T-cell (primary cell): ENCODE data around the gene CD68. TPM values are rescaled to one million over a fixed set of nuclear protein-coding genes. Genes with fewer than 3 reads are reported as not detected.

Experiments
- ATAC-seq, 4 experiments: fragments of 200-7000 bp in 3 of 4; fragments of 150-1000 bp in 1 of 4; cut with Tn5 transposase; replicated peaks in 1 of 4; 1 replicate in 3 of 4; 2 replicates in 1 of 4; pipeline ENCODE4 v1.10.0; 2021; ENCODE audit warnings: moderate library complexity in 3 of 4, mild to moderate bottlenecking in 2 of 4, moderate number of reproducible peaks in 1 of 4
- CTCF ChIA-PET, 2 donors: fragments of 300-600 bp; sonication (Branson Sonifier 250); formaldehyde crosslinking; loops; one replicate each; lab custom pipeline; 2022; ENCODE audit warnings: antibody characterized with exemption in 2 of 2; lab: Charles Lee
- POLR2A ChIA-PET, 2 donors: fragments of 300-600 bp; sonication (Branson Sonifier 250); formaldehyde crosslinking; loops; one replicate each; lab custom pipeline; 2022; ENCODE audit warnings: antibody characterized with exemption in 2 of 2; lab: Charles Lee
- DNase-seq, 35 experiments: peaks; one replicate each; pipeline versions ENCODE4 v3.0.0 to v3.0.0-alpha.2; 2013 to 2023
- H3K27ac ChIP-seq: one replicate; pipeline ENCODE4 v1.5.1; 2013; ENCODE audit warnings: low read length
- H3K27me3 ChIP-seq, 2 experiments: replicated peaks in 1 of 2; 1 replicate in 1 of 2; 2 replicates in 1 of 2; pipeline versions ENCODE4 v1.6.1 to v1.7.0; 2013; ENCODE audit warnings: low read length in 1 of 2, mixed read lengths in 1 of 2; ENCODE audit not compliant: control insufficient read depth in 2 of 2, insufficient read depth in 2 of 2; ENCODE audit errors: extremely low read depth in 1 of 2
- H3K36me3 ChIP-seq, 2 donors: 1 replicate in 1 of 2; 2 replicates in 1 of 2; pipeline versions ENCODE4 v1.6.1 to v1.7.0; 2013; ENCODE audit warnings: low read length in 1 of 2; ENCODE audit not compliant: control insufficient read depth in 2 of 2, insufficient read depth in 1 of 2; ENCODE audit errors: extremely low read depth in 1 of 2
- H3K4me1 ChIP-seq, 2 experiments: 1 replicate in 1 of 2; 2 replicates in 1 of 2; pipeline versions ENCODE4 v1.6.1 to v1.7.0; 2013; ENCODE audit warnings: low read length in 2 of 2, mixed read lengths in 1 of 2; ENCODE audit not compliant: insufficient read depth in 2 of 2, control insufficient read depth in 1 of 2; ENCODE audit errors: extremely low read depth in 1 of 2
- H3K4me3 ChIP-seq, 2 donors: 1 replicate in 1 of 2; 2 replicates in 1 of 2; pipeline versions ENCODE4 v1.5.1 to v1.7.0; 2013; ENCODE audit warnings: mild to moderate bottlenecking in 2 of 2, low read length in 1 of 2, moderate library complexity in 1 of 2; ENCODE audit not compliant: control insufficient read depth in 1 of 2; ENCODE audit errors: extremely low read depth in 1 of 2
- H3K9me3 ChIP-seq: 2 replicates; pipeline ENCODE4 v1.7.0; 2013
- H3K27ac Mint-ChIP-seq, 2 donors: one replicate each; pipeline ENCODE4 v1.8.0; 2020 to 2021; ENCODE audit warnings: mild to moderate bottlenecking in 2 of 2, mixed read lengths in 2 of 2
- H3K27me3 Mint-ChIP-seq, 2 donors: one replicate each; pipeline ENCODE4 v1.8.0; 2021 to 2022; ENCODE audit warnings: mixed read lengths in 2 of 2
- H3K36me3 Mint-ChIP-seq: one replicate; pipeline ENCODE4 v1.8.0; 2021; ENCODE audit warnings: mixed read lengths
- H3K4me1 Mint-ChIP-seq, 3 donors: one replicate each; pipeline ENCODE4 v1.8.0; 2020 to 2022; ENCODE audit warnings: mixed read lengths in 3 of 3, mild to moderate bottlenecking in 1 of 3
- H3K4me3 Mint-ChIP-seq, 3 donors: one replicate each; pipeline ENCODE4 v1.8.0; 2020 to 2022; ENCODE audit warnings: mild to moderate bottlenecking in 3 of 3, mixed read lengths in 3 of 3, moderate library complexity in 3 of 3
- H3K9me3 Mint-ChIP-seq, 3 donors: one replicate each; pipeline ENCODE4 v1.8.0; 2020 to 2022; ENCODE audit warnings: mixed read lengths in 3 of 3
- WGBS: methylation state at CpG from one replicate; pipeline ENCODE4 v1.1.5; 2013; ENCODE audit warnings: missing lambda C conversion rate; ENCODE audit not compliant: insufficient coverage; 5-methylcytosine and 5-hydroxymethylcytosine counted together
- total RNA-seq, 35 experiments: library from RNA in 6 of 35; stranded (reverse) in 6 of 35; fragments of 120-200 nt in 1 of 35; gene quantifications; one replicate each; pipeline versions ENCODE4 v1.2.1 to v1.2.4 and lab custom pipeline; 2013 to 2026

The CD68 gene
- total RNA-seq, 5 donors from 2014 or later (not counting 1 experiment from before 2014, with no cell fraction given): 4.4 to 7.0 (median 5.5) TPM; not detected in 2

DNA sequence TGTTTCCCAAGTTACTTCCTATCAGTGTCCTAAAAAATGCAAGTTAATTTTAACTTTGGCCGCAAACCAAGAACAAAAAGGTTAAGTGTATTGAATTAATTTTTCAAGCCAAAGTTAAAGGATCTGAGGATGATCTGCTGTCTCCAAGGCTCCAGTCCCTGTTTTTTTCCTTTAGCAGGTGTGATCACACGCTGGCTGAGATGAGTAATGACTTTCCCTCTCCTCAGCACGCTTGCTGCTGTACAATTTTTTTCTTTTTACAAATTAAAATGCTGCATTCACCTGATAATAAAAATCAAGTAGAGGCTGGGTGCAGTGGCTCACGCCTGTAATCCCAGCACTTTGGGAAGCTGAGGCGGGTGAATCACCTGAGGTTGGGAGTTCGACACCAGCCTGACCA is 34.5 kb upstream of the CD68 start:
- no peak overlapping the region for H3K27ac ChIP-seq
- CTCF ChIA-PET: no interaction called here
- H3K4me1 Mint-ChIP-seq: peaks cover 13 to 22% (median 17%) of the 10 kb centered on the region in 3 donors

DNA sequence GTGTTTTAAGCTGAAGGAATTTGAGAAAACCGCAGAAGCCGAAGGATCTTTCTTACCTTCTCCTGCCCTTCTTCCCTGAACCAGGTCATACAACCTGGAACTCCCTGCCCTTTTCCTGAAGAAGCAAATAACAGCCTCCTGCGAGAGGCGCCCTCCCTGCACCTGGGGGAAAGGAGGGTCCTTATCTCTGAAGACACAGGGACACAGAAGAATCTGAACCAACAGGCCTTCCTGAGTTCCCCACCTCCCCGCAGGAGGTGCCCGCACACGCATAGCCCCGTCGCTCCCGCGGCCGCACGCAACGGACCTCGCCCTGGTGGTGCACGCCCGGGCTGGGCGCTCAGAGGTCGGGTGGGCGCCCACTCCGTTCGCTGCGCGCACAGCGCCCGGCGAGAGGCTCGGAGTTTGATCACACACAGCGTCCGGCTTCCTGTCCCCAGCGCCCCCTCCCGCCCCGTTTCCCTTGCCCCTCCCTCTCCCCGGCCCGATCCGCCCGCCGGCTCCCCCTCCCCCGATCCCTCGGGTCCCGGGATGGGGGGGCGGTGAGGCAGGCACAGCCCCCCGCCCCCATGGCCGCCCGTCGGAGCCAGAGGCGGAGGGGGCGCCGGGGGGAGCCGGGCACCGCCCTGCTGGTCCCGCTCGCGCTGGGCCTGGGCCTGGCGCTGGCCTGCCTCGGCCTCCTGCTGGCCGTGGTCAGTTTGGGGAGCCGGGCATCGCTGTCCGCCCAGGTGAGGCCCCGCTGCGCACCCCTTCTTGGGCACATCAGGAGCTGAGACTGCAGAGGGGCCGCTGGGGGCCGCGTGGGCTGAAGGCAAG is 30.6 kb upstream of the CD68 start, which contains the start of gene TNFSF12:
Gene TNFSF12, plus strand, starts transcription at position 474 of the 816 bp plus-strand sequence. Its CDS starts 96 bp downstream, at position 570.
- Mint-ChIP-seq H3K27ac (peak within 1 kb of the TSS; percentile 96 to 97), H3K27me3 (no peaks in the 10 kb centered on the region), H3K9me3 (no peaks in the 10 kb centered on the region), H3K4me3 (peak within 1 kb of the TSS; percentile 84 to 90 (median 89)), H3K4me1 (peaks cover 48 to 61% (median 56%) of the 10 kb centered on the region in 3 donors), H3K36me3 (peaks cover 5% of the 10 kb centered on the region)
- Histone ChIP-seq H3K4me1 (peaks cover 29 to 62% of the 10 kb centered on the region in 2 experiments), H3K36me3 (peaks cover 6 to 8% of the 10 kb centered on the region in 2 donors), H3K4me3 (peak within 1 kb of the TSS; percentile 81 to 84), H3K27ac (peak within 1 kb of the TSS; percentile 71), H3K27me3 (no peaks in the 10 kb centered on the region), H3K9me3 (no peaks in the 10 kb centered on the region)
- under 1% methylated on average over 45 of the region's 65 CpGs for WGBS
- POLR2A ChIA-PET: interaction anchor here in 1 of 2 donors (0.7 kb wide), 1 partner anchor 34 kb away, joined by 3 read pairs; no protein-coding TSS in a partner anchor
- CTCF ChIA-PET: interaction anchor here in 1 of 2 donors (0.6 to 1.0 kb wide), 5 partner anchors 21 to 206 kb away, joined by 3 to 10 read pairs (median 4); no protein-coding TSS in a partner anchor
- DNase-seq (peak in 27 of 35 experiments; percentile 7 to 68 (median 36)), ATAC-seq (peak; percentile 20 to 72 (median 66))

More for the DNA sequence above, 34.5 kb upstream of the CD68 start:
- H3K4me3 Mint-ChIP-seq: no peak overlapping the region
- H3K27me3 Mint-ChIP-seq: no peaks in the 10 kb centered on the region
- H3K27ac Mint-ChIP-seq: no peak overlapping the region
- WGBS: 79% methylated on average over 2 of the region's 6 CpGs
- POLR2A ChIA-PET: no interaction called here
- H3K36me3 ChIP-seq: peaks cover under 1 to 5% of the 10 kb centered on the region in 2 donors
- H3K9me3 Mint-ChIP-seq: no peaks in the 10 kb centered on the region
- H3K4me3 ChIP-seq: no peak overlapping the region
- H3K27me3 ChIP-seq: no peaks in the 10 kb centered on the region
- H3K4me1 ChIP-seq: peaks cover 8 to 23% of the 10 kb centered on the region in 2 experiments
- ATAC-seq: no peak
- no peaks in the 10 kb centered on the region for H3K36me3 Mint-ChIP-seq
- no peak for DNase-seq
- H3K9me3 ChIP-seq: no peaks in the 10 kb centered on the region

DNA sequence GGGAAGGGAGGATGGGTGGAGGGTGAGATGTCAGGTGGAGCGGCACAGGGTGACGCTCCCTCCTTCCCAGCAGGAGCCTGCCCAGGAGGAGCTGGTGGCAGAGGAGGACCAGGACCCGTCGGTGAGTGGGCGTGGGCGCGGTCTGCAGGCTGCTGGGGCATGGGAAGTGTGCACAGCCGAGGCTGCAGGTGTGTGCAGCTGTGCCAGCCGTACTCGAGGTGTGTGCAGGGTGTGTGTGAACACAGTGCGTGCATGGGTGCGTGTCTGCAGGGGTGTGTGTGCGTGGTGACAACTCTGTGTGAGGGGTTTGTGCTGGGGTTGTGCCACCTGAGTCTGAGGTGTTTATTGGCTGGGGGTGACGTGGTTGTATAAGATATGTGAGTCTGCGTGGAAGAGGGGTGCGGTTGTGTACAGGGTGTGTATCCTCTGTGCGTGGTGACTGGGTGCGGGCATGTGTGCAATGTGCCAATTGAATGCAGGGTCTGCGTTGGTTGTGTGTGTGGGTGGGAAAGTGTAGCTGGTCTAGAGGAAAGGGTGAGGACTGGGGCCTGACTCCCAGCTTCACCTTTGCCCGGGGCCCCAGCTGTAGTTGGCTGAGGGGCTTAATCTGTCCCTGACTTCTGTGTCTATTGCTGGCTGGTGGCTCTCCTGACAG is 29.9 kb upstream of the CD68 start:
- Histone ChIP-seq H3K36me3 (peaks cover 6 to 8% of the 10 kb centered on the region in 2 donors), H3K27me3 (no peaks in the 10 kb centered on the region), H3K27ac (peak overlapping the region; percentile 71), H3K4me1 (peaks cover 32 to 69% of the 10 kb centered on the region in 2 experiments), H3K4me3 (peak overlapping the region; percentile 59 to 81), H3K9me3 (no peaks in the 10 kb centered on the region)
- H3K4me3 Mint-ChIP-seq: peak overlapping the region; percentile 84 to 90 (median 89)
- H3K27ac Mint-ChIP-seq: peak overlapping the region; percentile 92
- WGBS: 6% methylated on average over 17 of the region's 20 CpGs
- DNase-seq (peak in 26 of 35 experiments; percentile 8 to 58 (median 34)), ATAC-seq (peak; percentile 43 to 58 (median 51))
- peaks cover 8% of the 10 kb centered on the region for H3K36me3 Mint-ChIP-seq
- ChIA-PET POLR2A (interaction anchor here (0.5 to 0.7 kb wide), 2 partner anchors 28 to 34 kb away, joined by 3 to 5 read pairs; no protein-coding TSS in a partner anchor), CTCF (interaction anchor here in 1 of 2 donors (0.7 to 0.9 kb wide), 2 partner anchors 12 to 22 kb away, joined by 4 to 5 read pairs; partner anchors contain the start of gene SENP3)
- H3K4me1 Mint-ChIP-seq: peaks cover 51 to 67% (median 59%) of the 10 kb centered on the region in 3 donors
- no peaks in the 10 kb centered on the region for H3K9me3 Mint-ChIP-seq
- H3K27me3 Mint-ChIP-seq: no peaks in the 10 kb centered on the region

DNA sequence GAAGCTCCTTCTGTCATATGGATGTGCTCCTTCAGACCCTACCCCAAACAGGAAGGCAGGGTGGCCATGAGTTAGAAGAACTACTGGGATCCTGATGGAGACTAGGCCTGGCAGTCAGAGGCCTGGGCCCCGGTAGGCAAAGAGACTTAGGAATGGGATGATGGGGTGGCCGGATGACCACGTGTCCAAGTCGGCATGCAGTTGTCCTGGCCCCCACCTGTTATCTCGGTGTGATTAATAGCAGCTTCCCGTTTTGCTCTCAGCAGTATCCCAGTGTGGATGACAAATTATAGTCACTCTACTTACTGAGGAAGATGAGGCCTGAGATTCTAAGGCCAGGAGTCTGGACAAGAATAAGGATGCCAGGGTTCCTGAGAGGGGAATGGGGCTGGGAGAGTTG is 29.1 kb upstream of the CD68 start:
- Histone ChIP-seq H3K36me3 (peaks cover 6 to 8% of the 10 kb centered on the region in 2 donors), H3K27ac (peak overlapping the region; percentile 71), H3K4me3 (peak overlapping the region in 1 of 2 donors; percentile 59), H3K9me3 (no peaks in the 10 kb centered on the region), H3K27me3 (no peaks in the 10 kb centered on the region), H3K4me1 (peaks cover 32 to 77% of the 10 kb centered on the region in 2 experiments)
- H3K4me1 Mint-ChIP-seq: peaks cover 56 to 75% (median 65%) of the 10 kb centered on the region in 3 donors
- 79% methylated on average over 3 of the region's 6 CpGs for whole genome bisulfite sequencing
- no peaks in the 10 kb centered on the region for H3K9me3 Mint-ChIP-seq
- H3K4me3 Mint-ChIP-seq: peak overlapping the region; percentile 84 to 90 (median 89)
- ChIA-PET CTCF (interaction anchor here in 1 of 2 donors (0.9 kb wide), 1 partner anchor 11 kb away, joined by 4 read pairs; the partner anchor contains the start of gene SENP3), POLR2A (no interaction called here)
- H3K36me3 Mint-ChIP-seq: peaks cover 13% of the 10 kb centered on the region
- peak overlapping the region; percentile 92 for H3K27ac Mint-ChIP-seq
- DNase-seq (no peak), ATAC-seq (no peak)
- no peaks in the 10 kb centered on the region for H3K27me3 Mint-ChIP-seq

DNA sequence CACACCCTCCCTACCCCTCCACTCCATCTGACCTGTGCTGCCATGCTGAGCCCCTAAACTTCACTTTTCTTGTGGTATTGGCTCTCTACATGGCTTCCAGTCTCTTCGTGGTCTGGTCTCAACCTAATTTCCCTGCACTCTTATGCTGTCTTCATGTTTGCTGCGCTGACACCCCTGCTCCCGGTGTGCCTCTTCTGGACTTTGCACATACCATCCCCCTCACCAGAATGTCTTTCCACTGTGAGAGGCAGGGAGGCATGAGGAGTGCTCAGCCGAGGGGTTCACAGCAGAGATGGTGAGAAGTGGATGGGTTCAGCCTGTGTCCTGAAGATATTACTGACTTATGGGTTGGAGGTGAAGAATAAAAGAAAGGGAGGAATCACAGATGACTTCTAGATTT is 28.0 kb upstream of the CD68 start:
- Histone ChIP-seq H3K27ac (peak overlapping the region; percentile 32), H3K9me3 (no peaks in the 10 kb centered on the region), H3K27me3 (no peaks in the 10 kb centered on the region), H3K4me1 (peaks cover 32 to 80% of the 10 kb centered on the region in 2 experiments), H3K36me3 (peaks cover 6 to 8% of the 10 kb centered on the region in 2 donors), H3K4me3 (no peak overlapping the region)
- Mint-ChIP-seq H3K36me3 (peaks cover 18% of the 10 kb centered on the region), H3K27ac (peak overlapping the region; percentile 92), H3K27me3 (no peaks in the 10 kb centered on the region), H3K4me3 (peak overlapping the region in 2 of 3 donors; percentile 47 to 89), H3K9me3 (no peaks in the 10 kb centered on the region), H3K4me1 (peaks cover 60 to 86% (median 70%) of the 10 kb centered on the region in 3 donors)
- ChIA-PET POLR2A (no interaction called here), CTCF (interaction anchor here in 1 of 2 donors (1.6 kb wide), 1 partner anchor 9 kb away, joined by 7 read pairs; no protein-coding TSS in a partner anchor)
- WGBS: 11% methylated on average over 1 of the region's 4 CpGs
- no peak for ATAC-seq
- no peak for DNase-seq
